Spinal cord (tissue), 10 donors: Measurements from ENCODE around the gene MOAP1. TPM values are rescaled to one million over a fixed set of nuclear protein-coding genes. Genes with fewer than 3 reads are reported as not detected.
"Not testable (repeated sequence)": the region's sequence is repeated elsewhere in the genome, so short reads cannot be mapped to it uniquely, and the experiment has no call there.

Source experiments
- DNase-seq, 6 donors: peaks; one replicate each; pipeline versions ENCODE4 v3.0.0 to v3.0.0-alpha.2; 2013 to 2015; ENCODE audit warnings: low spot score in 6 of 6, low read depth in 4 of 6
- H3K27ac ChIP-seq: one replicate; pipeline ENCODE4 v1.5.1; 2013; ENCODE audit warnings: low read depth, low read length, control low read depth
- H3K27me3 ChIP-seq: one replicate; pipeline ENCODE4 v1.6.1; 2013; ENCODE audit warnings: low read length; ENCODE audit not compliant: control insufficient read depth, insufficient read depth
- H3K36me3 ChIP-seq: one replicate; pipeline ENCODE4 v1.6.1; 2013; ENCODE audit warnings: low read length; ENCODE audit not compliant: control insufficient read depth, insufficient read depth
- H3K4me1 ChIP-seq: one replicate; pipeline ENCODE4 v1.6.1; 2013; ENCODE audit warnings: low read length; ENCODE audit not compliant: control insufficient read depth, insufficient read depth
- H3K4me3 ChIP-seq: one replicate; pipeline ENCODE4 v1.5.1; 2013; ENCODE audit warnings: low read depth, low read length, control low read depth
- H3K9me3 ChIP-seq: one replicate; pipeline ENCODE4 v1.6.1; 2013; ENCODE audit warnings: low read length; ENCODE audit not compliant: control insufficient read depth, insufficient read depth
- WGBS: methylation state at CpG from one replicate; pipeline ENCODE4 v1.1.5; 2013; ENCODE audit warnings: missing lambda C conversion rate; ENCODE audit not compliant: insufficient coverage; 5-methylcytosine and 5-hydroxymethylcytosine counted together
- long read RNA-seq, 4 donors: transcript quantifications; one replicate each; lab custom pipeline, GENCODE V29; 2026
- polyA plus RNA-seq, 2 donors: library from polyadenylated mRNA; unstranded; fragments of 120-200 nt; gene quantifications; one replicate each; pipeline ENCODE4 v1.2.1, GENCODE V29; 2013; ENCODE audit not compliant: insufficient read length in 2 of 2
- total RNA-seq, 2 donors: library from RNA; depleted of rRNA in 1 of 2; stranded (reverse); fragments of 120-200 nt in 1 of 2; fragments of >200 nt in 1 of 2; gene quantifications; one replicate each; pipeline versions ENCODE4 v1.2.3 to v1.2.4, GENCODE V29; 2013 to 2014
- donor health status: healthy.

The MOAP1 gene
- total RNA-seq, result 100 to 1,000 TPM in 1 of 2 donors, 10 to 100 TPM in 1; 68.3 to 149 TPM
- 100 to 1,000 TPM; 145 to 157 TPM for polyA plus RNA-seq
- long read RNA-seq, donor 1, transcript MOAP1-201 (3 exons, 2,441 nt), result major isoform, 49 of 55 reads
- long read RNA-seq, donor 1, transcript MOAP1-202 (2 exons, 2,529 nt), result minor isoform, 6 of 55 reads
- long read RNA-seq, donor 1, partial matches to known transcripts, result 0 of 55 reads
- long read RNA-seq, donor 1, other reads (novel, unspliced or antisense), result 0 of 55 reads
- long read RNA-seq, donor 2, transcript MOAP1-201 (3 exons, 2,441 nt), result major isoform, 20 of 24 reads
- long read RNA-seq, donor 2, partial matches to known transcripts, result 0 of 24 reads
- long read RNA-seq, donor 2, other reads (novel, unspliced or antisense), result 0 of 24 reads
- long read RNA-seq, donor 3, transcript MOAP1-202 (2 exons, 2,529 nt), result minor isoform, 5 of 27 reads
- long read RNA-seq, donor 3, transcript MOAP1-201 (3 exons, 2,441 nt), result major isoform, 22 of 27 reads
- long read RNA-seq, donor 3, partial matches to known transcripts, result 0 of 27 reads
- long read RNA-seq, donor 3, other reads (novel, unspliced or antisense), result 0 of 27 reads
- long read RNA-seq, donor 4, transcript MOAP1-201 (3 exons, 2,441 nt), result major isoform, 11 of 13 reads
- long read RNA-seq, donor 4, partial matches to known transcripts, result 0 of 13 reads
- long read RNA-seq, donor 4, other reads (novel, unspliced or antisense), result 0 of 13 reads

DNA sequence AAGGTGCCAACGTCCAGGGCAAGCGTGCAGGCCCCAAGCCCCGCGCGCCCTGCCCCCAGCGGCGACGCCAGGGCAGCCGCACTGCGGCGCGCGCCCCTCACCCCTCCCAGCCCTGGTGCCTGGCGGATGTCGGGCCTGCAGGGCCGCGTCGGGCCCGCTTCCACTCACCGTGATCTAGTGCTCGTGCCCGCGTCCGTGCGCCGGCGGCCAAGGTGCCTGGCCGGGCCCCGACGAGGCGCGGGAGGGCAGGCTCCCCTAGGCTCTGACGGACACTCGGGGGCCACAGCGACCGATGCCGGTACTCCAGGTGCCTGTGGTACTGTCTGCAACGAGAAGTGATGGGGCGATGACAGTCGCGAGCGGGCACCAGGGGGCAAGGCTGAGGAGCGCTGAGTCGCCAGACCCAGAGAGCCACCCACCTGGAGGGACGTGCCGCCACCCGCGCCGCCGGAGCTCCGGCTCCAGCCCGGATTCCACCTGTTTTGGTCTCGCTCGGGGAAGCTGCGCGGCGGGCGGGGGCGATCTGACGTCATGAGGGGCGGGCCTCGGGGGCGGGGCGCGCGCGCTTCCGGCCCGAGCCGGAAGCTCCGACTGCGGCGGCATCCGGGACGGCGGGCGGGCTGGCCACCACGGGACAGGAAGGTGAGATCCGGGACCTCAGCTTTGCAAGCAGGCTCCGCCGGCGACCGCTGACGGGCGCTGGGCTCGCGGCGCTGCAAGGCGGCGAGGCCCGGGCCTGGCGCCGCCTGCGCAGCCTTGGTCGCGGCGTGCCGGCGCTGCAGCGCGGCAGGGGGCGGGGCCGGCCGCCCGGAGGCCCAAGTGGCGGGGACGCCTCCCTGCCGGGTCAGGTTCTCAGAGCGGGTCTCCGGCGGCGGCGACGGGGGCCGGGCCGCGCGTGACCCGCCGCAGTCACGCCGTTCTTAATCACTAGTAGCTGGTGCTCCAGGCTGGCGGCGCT lies at the start of gene MOAP1, which contains the start of gene LYSET:
Gene MOAP1 (minus strand): TSS at position 507 of the 958 bp plus-strand sequence. CDS start 655 bp downstream, outside the sequence.
Gene LYSET (plus strand): TSS at position 927 of the 958 bp plus-strand sequence. CDS start 89 bp downstream, outside the sequence.
- DNase-seq, result peak; percentile 68 to 95 (median 81)
- Histone ChIP-seq H3K36me3 (peaks cover 20% of the 10 kb centered on the region), H3K27ac (peak within 1 kb of the TSS; percentile 92), H3K4me1 (peaks cover 21% of the 10 kb centered on the region), H3K4me3 (peak within 1 kb of the TSS; percentile 94), H3K9me3 (no peaks in the 10 kb centered on the region), H3K27me3 (no peaks in the 10 kb centered on the region)
- under 1% methylated on average over 124 of the region's 124 CpGs for WGBS

DNA sequence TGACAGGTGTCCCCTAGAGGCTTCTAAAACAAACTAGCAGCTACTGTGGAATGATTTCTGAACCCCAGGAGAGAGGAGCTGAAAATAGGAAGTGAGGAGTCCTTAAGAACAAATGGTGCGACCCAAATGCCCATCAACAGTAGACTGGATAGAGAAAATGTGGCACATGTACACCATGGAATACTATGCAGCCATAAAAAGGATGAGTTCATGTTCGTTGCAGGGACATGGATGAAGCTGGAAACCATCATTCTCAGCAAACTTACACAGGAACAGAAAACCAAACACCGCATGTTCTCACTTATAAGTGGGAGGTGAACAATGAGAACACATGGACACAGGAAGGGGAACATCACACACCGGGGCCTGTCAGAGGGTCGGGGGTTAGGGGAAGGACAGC lies 48.4 kb upstream of the MOAP1 start:
- H3K9me3 ChIP-seq, DNase-seq, H3K36me3 ChIP-seq, H3K4me3 ChIP-seq, H3K27me3 ChIP-seq, H3K27ac ChIP-seq: not testable (repeated sequence)
- H3K4me1 ChIP-seq, result peaks cover 18% of the 10 kb centered on the region
- WGBS, result 81% methylated on average over 3 of the region's 5 CpGs

- Histone ChIP-seq H3K27ac (no peak overlapping the region), H3K36me3 (peaks cover 13% of the 10 kb centered on the region), H3K4me3 (peak overlapping the region; percentile 45), H3K9me3 (no peaks in the 10 kb centered on the region), H3K27me3 (peaks cover 2% of the 10 kb centered on the region), H3K4me1 (peaks cover 18% of the 10 kb centered on the region)
- 68% methylated on average over 17 of the region's 17 CpGs for WGBS
- DNase-seq, result no peak
These were observed 47.5 kb upstream of the MOAP1 start for GRCh38 chr14:93232159-93232558.

DNA sequence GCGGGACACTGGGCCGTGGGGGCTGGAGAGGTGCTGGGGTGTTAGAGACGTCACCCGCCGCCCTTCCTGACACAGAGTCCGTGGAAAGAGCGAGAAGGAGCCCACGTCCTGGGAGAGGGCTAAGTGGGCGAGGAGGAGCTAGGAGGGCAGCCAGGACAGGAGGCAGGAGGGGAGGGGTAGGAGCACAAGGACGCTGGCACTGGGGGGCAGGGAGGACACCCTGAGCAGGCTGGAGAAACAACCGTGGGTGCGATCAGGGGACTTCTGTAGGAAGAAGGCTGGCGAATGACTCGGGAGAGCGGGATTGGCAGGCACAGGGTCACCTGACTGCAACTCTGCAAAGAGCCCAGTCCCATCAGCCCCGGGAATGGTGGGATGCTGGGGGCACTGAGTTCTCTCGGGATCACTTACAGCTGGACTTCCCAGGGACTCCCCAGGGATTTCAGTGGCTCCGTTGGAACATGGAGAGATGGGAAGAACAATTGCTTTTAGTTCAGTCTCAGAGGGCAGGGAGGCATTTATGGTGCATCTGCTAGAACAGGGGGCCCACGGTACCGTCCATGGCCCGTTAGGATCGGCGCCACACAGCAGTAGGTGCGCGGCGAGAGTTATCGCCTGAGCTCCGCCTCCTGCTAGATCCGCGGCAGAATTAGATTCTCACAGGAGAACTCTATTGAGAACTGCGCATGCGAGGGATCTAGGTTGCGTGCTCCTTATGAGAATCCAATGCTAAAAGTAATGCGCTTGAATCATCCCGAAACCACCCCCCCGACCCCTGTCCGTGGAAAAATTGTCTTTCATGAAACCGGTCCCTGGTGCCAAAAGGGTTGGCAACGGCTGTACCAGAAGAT lies 46.7 kb upstream of the MOAP1 start:
- Histone ChIP-seq H3K27ac (no peak overlapping the region), H3K4me3 (peak overlapping the region; percentile 45), H3K4me1 (peaks cover 18% of the 10 kb centered on the region), H3K9me3 (no peaks in the 10 kb centered on the region), H3K27me3 (peaks cover 2% of the 10 kb centered on the region), H3K36me3 (peaks cover 21% of the 10 kb centered on the region)
- DNase-seq, result peak in 3 of 6 donors; percentile 31 to 78 (median 42)
- 41% methylated on average over 37 of the region's 39 CpGs for whole genome bisulfite sequencing

- H3K27me3 ChIP-seq, result peaks cover 2% of the 10 kb centered on the region
- H3K9me3 ChIP-seq, result no peaks in the 10 kb centered on the region
- H3K27ac ChIP-seq, result no peak overlapping the region
- H3K4me3 ChIP-seq, result no peak overlapping the region
- no peak for DNase-seq
- H3K4me1 ChIP-seq, result peaks cover 18% of the 10 kb centered on the region
- H3K36me3 ChIP-seq, result peaks cover 24% of the 10 kb centered on the region
- WGBS, result 97% methylated on average over 15 of the region's 16 CpGs
These were observed 45.8 kb upstream of the MOAP1 start for GRCh38 chr14:93230539-93230938.

- Histone ChIP-seq H3K36me3 (peaks cover 39% of the 10 kb centered on the region), H3K9me3 (no peaks in the 10 kb centered on the region), H3K4me3 (no peak overlapping the region), H3K4me1 (peaks cover 18% of the 10 kb centered on the region), H3K27ac (no peak overlapping the region), H3K27me3 (peaks cover 2% of the 10 kb centered on the region)
- no peak for DNase-seq
- 81% methylated on average over 3 of the region's 8 CpGs for WGBS
These were observed 43.9 kb upstream of the MOAP1 start for GRCh38 chr14:93228550-93228949.

DNA sequence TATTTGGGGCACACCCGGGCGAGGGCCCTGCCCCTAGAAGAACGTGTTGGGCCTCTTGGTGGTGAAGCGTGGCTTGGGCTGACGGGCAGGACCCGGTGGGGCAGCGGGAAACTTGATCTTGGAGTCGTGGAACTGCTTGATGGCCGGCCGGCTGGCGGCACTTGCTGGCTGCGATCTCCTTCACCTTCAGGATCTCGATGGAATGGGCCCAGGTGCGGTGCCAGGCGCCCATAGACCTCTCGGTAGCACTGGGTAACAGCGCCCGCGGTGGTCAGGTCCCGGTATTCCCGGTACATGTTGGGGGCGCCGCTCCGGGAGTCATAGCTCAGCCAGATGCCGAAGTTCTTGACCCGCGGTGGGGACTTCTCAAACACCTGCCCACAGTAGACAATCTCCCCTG lies 38.9 kb upstream of the MOAP1 start:
- no peaks in the 10 kb centered on the region for H3K27me3 ChIP-seq
- H3K4me3 ChIP-seq, result no peak overlapping the region
- WGBS, result 98% methylated on average over 27 of the region's 27 CpGs
- no peaks in the 10 kb centered on the region for H3K4me1 ChIP-seq
- H3K9me3 ChIP-seq, result no peaks in the 10 kb centered on the region
- H3K36me3 ChIP-seq, result peaks cover 61% of the 10 kb centered on the region
- DNase-seq, result no peak
- no peak overlapping the region for H3K27ac ChIP-seq

- Histone ChIP-seq H3K27ac (no peak overlapping the region), H3K27me3 (no peaks in the 10 kb centered on the region), H3K36me3 (peaks cover 64% of the 10 kb centered on the region), H3K4me1 (no peaks in the 10 kb centered on the region), H3K4me3 (no peak overlapping the region), H3K9me3 (no peaks in the 10 kb centered on the region)
- DNase-seq, result no peak
These were observed 35.8 kb upstream of the MOAP1 start for GRCh38 chr14:93220509-93220908.
